HFF-Myc (cell line): Measurements from ENCODE around the gene EHF.

ENCODE experiments used
- DNase-seq: peaks from one replicate; pipeline ENCODE4 v3.0.0-alpha.2; 2011; ENCODE audit warnings: low read depth; ENCODE audit errors: extremely low read depth
- H3K4me3 ChIP-seq: replicated peaks from 2 replicates; pipeline ENCODE4 v1.5.1; 2011; ENCODE audit warnings: low read depth, mild to moderate bottlenecking, control low read depth, low read length
- CTCF ChIP-seq: IDR thresholded peaks from 2 replicates; pipeline ENCODE4 v1.5.1; 2012; ENCODE audit warnings: mild to moderate bottlenecking, low read depth, low read length, control low read depth; ENCODE audit errors: missing control alignments

Gene EHF

DNA sequence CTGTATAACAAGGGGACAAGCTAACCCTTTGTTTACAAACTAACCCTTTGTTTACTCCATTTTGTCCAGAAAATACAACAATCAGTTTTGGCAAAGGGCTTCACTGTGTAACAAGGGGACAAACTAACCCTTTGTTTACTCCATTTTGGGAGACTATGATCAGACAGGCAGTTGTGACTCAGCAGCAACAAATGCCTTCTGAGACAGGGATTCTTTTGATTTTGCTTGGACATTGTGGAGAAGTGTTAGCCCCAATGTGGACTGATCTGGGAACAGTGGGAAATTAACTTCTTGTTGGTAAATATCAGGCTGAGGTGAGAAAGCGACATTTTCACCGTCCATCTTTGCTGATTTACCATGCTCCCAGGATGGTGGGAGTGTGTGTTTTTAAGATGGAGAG, 983 bp downstream of the EHF start:
- no peak overlapping the region for H3K4me3 ChIP-seq
- no peak for DNase-seq
- TF ChIP-seq CTCF = no peak

- no peak for TF ChIP-seq CTCF
- H3K4me3 ChIP-seq = no peak overlapping the region
These were observed 2.6 kb downstream of the EHF start for GRCh38 chr11:34623463-34623862.

DNA sequence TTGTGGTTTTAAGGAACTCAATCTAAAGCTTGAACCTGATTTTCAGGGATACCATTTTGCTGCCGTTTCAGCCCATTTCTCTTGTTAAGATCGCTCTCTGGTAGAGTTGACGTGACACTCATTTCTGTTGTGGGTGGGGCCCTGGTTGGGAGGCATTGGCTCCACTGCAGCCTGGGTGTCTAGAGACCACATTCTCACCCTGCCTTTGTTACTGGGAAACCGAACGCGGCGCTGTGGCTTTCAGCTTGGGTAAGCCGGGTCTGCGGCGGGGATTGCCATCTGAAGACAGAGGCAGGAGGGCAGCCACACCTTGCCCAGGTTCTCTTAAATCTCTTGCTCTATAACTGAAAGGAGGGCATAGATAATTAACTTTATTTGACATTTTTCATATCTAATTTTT, 3.2 kb downstream of the EHF start:
- no peak overlapping the region for H3K4me3 ChIP-seq

More at GRCh38 chr11:34623463-34623862, 2.6 kb downstream of the EHF start:
- DNase-seq = no peak

DNA sequence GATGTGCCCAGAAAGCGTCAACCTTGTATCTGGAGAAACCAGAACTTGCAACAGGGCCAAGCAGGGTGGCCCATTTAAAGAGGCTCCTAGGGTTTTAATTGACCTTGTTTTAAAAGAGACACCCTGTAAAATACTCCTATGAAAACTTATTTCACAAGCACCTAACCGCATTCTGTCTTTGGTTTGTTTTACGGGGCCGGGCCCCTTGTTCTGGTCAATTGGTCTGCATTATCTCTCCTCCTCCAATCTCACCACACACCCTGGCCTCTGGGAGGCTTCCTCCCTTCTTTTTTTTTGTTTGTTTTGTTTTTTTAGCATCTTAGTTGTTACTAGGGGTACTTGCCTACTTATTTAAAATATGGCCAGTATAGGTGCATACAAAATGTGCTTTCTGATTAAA, 4.7 kb downstream of the EHF start:
- no peak for DNase-seq
- no peak for TF ChIP-seq CTCF
- H3K4me3 ChIP-seq = no peak overlapping the region

More for the DNA sequence above, 3.2 kb downstream of the EHF start:
- no peak for TF ChIP-seq CTCF
- DNase-seq = no peak

- DNase-seq = no peak
- TF ChIP-seq CTCF = no peak
- no peak overlapping the region for H3K4me3 ChIP-seq
These were observed 5.5 kb downstream of the EHF start for GRCh38 chr11:34626393-34626792.

- TF ChIP-seq CTCF = no peak
- no peak overlapping the region for H3K4me3 ChIP-seq
- no peak for DNase-seq
These were observed 6.3 kb downstream of the EHF start for GRCh38 chr11:34627197-34627596.

- DNase-seq = no peak
- no peak for TF ChIP-seq CTCF
- no peak overlapping the region for H3K4me3 ChIP-seq
These were observed 8.8 kb downstream of the EHF start for GRCh38 chr11:34629711-34630110.
